Lung microvascular endothelial cell (primary cell): ENCODE results near the gene ITPR2. TPM values are rescaled to one million over a fixed set of nuclear protein-coding genes. Genes with fewer than 3 reads are reported as not detected.
"Not testable (repeated sequence)": the region's sequence is repeated elsewhere in the genome, so short reads cannot be mapped to it uniquely, and the experiment has no call there.

ENCODE experiments used
- DNase-seq, 2 donors: peaks; one replicate each; pipeline versions ENCODE4 v3.0.0 to v3.0.0-alpha.2; 2010; ENCODE audit warnings: low read depth in 2 of 2
- total RNA-seq: library from RNA; depleted of rRNA; stranded (reverse); fragments of >200 nt; gene quantifications from 2 replicates; pipeline ENCODE4 v1.2.1, GENCODE V29; 2014

Gene ITPR2
- total RNA-seq, 1 donor from 2014 or later = 14.5 TPM

DNA sequence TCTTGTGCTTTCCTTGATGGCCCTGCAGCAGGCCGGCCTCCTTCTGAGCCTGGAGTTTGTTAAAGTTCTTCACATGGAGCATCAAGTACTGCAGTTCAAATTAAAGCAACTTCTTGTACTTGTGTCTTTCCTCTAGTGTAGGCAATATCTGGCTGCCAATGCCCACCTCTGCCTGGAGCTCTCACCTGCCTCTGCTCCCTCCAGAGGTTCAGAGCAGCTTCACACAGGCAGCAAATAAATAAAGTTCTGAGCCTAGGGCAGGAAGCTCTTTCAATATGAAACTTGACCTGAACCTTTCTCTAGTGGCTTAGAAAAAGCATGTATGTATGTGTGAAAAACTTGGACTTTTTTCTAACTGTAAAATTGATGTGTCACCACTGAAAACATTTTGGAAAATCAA is 65.9 kb downstream of the ITPR2 start:
- peak in 1 of 2 donors; percentile 64 for DNase-seq

- DNase-seq = no peak
These were observed 70.8 kb downstream of the ITPR2 start for GRCh38 chr12:26762186-26762585.

- DNase-seq = no peak
These were observed 71.2 kb downstream of the ITPR2 start for GRCh38 chr12:26761775-26762174.

- no peak for DNase-seq
These were observed 72.2 kb downstream of the ITPR2 start for GRCh38 chr12:26760657-26761293.

- not testable (repeated sequence) for DNase-seq
These were observed 77.6 kb downstream of the ITPR2 start for GRCh38 chr12:26755362-26755761.

DNA sequence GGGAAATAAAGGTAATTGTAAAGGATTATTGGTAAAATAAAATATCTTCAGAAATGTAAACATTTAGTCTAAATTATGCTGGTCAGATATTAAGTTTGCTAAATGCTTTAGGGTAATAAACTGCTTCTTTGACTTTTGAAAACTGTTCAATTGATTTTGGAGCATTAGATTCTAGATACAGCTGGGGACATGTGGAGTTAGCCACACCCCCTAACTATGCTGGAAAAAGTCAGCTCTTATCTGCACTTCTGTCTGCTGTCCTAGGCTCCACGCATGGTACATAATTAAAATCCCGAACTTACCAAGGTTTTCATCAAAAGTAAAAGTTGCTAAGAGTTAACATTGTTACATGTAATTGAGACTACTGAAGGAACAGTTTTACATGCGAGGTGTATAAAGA is 78.8 kb downstream of the ITPR2 start:
- DNase-seq = no peak

DNA sequence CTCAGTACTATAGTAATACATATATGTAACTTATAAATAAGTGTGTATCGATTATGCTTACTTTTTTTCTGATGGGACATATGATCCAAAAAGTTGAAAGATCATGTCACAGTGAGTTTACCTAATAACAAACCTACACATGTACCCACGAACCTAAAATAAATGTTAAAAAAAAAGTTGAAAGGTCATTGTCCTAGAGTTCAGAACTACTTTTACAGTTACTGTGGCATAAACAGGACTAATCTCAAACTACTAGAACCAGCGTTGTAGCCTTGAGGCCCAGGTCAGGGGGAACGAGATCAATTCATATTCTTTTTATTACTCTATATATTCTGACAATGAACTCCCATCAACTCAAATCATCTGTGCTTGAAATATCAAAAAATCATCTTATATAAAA is 81.8 kb downstream of the ITPR2 start:
- no peak for DNase-seq

DNA sequence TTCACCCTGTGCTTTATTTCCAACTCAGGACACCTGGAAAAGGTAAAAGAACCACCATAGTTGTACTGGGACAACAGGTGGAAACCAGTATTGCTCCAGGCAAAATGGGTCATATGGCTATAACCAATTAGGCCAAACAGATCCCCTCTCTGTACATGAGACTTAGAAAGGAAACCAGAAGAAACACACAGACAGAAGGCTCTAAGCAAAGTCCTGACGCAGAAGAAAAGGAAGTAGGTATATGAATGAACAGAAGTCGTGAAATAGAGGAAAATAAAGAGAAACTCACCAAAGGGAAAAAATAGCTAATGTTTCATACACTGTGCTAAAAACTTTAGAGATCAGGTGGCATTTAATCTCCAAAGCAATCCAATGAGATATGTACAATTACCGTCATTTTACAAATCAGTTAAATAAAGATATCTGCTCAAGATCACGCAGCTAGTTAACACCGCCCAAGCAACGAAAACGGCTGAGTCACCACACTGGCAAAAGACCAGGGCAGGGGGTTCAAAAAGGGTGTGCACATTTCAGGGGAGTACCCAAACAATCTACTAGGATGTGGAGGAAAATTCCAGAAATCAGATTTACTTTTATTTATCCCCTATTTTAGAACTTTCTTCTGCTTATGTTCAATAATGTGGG is 82.3 kb downstream of the ITPR2 start:
- no peak for DNase-seq

- no peak for DNase-seq
These were observed 83.2 kb downstream of the ITPR2 start for GRCh38 chr12:26749781-26750180.

DNA sequence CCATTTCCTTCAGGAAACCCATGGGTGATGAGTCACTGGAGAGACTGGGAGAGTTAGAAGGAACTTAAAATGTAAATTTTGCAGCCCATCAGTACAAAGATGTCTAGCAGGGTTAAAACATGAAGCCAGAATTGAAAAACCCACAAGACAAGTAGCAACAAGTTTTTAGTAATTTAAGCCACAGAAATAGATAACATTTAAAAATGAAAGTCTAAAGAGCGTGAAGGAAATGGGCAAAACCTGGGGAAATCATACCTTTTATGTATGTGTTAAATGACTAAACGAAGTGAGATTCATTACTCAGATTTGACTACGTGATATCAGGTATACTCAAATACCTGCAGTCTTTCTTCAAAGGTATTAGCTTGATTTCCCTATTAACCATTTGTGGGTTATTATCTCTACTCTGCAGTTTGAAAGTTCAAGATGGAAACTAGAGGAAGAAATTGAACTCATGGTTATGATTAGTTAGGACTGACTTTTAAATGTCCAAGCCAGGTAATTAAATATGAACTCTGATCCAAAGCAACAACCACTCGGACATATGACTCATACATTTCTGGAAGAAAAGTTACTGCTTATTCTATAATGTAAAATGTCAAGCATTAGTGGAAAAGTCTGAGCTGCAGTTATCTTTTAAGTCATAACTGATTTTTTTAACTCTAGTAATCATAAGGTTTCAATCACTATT is 84.1 kb downstream of the ITPR2 start:
- DNase-seq = peak; percentile 23 to 87

- no peak for DNase-seq
These were observed 84.6 kb downstream of the ITPR2 start for GRCh38 chr12:26748412-26748740.

GRCh38 chr12:26746121-26746714 is 86.8 kb downstream of the ITPR2 start:
- peak in 1 of 2 donors; percentile 72 for DNase-seq

DNA sequence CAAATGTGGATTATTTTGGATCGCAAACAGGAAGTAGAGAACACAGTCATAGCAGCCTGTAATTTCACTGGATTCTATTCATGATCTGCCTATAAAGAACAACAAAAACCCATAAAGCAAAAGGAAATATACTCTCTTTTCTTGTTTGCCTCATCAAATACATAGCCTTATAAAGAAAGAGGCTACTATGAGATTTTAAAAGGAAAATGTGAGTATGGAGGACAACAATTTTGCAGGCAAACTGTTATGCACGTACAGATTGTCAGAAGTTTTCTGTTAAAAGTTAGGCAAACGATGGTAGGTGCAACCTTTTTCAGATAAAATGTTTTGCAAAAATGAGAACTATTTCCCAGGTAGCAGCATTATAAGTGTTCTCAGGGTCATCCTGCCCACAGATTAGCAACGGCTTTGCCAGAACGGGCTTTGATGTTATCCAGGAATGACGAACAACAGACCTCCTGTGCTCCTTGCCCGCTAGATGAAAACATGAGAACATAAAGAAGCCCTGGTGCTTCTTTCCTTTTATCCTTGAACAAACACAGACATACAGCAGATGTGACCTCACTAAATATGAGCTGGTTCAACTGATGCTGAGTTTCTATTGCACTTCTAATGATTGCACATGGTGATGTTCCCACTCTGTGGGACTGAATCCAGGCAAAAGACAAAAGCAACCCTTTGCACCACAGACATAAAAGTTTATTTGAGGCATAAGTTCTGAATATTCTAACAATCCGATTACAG is 88.1 kb downstream of the ITPR2 start:
- DNase-seq = no peak

- no peak for DNase-seq
These were observed 88.9 kb downstream of the ITPR2 start for GRCh38 chr12:26744042-26744626.

DNA sequence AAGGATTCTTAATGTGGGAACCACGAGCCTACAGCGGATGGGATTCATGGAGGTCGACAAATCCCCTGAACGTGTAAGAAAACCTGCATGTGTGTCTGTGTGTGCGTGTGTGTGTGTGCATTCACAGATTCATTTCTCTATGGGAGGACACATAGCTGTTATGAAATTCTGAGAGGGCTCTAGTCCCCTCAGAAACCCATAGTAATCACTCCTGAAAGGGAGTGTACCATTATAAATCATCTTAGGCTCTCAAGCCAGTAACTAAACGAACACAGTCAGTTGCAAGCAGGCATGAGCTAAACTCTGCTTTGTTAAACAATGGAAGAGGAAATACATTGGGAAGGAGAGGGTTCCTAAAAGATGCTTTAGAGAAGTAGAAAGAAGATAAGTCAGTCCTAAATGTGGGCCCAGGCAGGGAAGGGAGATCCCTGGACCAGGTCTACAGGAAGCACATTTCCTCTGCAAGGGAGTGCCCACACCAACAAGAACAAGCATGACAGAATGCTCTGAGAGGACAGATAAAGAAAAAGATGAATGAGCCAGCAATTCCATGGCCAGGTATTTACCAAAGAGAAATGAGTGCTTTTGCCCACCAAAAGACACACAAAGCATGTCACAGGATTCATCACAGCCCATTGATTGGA is 91.3 kb downstream of the ITPR2 start:
- DNase-seq = peak; percentile 26 to 39

GRCh38 chr12:26740991-26741390 is 92.0 kb downstream of the ITPR2 start:
- DNase-seq = peak in 1 of 2 donors; percentile 36

DNA sequence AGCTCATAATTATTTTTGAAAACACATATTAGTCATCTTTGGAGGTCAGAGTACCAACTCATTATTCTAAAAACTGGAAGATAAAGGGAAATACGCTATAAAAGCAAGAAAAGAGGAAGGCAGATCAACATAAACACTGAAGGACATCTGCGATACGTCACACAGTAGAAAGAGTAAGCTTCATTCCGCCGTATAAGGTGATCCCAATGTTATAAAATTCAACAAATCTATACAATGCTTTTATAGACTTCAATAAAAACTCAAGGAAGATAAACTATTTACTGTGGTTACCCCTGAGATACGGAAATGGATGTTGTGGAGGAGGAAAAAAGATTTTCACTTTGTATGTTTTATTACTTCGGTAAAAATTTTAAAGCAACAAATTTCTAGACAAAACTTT is 92.6 kb downstream of the ITPR2 start:
- DNase-seq = peak in 1 of 2 donors; percentile 32

- DNase-seq = no peak
These were observed 95.4 kb downstream of the ITPR2 start for GRCh38 chr12:26737487-26738030.

DNA sequence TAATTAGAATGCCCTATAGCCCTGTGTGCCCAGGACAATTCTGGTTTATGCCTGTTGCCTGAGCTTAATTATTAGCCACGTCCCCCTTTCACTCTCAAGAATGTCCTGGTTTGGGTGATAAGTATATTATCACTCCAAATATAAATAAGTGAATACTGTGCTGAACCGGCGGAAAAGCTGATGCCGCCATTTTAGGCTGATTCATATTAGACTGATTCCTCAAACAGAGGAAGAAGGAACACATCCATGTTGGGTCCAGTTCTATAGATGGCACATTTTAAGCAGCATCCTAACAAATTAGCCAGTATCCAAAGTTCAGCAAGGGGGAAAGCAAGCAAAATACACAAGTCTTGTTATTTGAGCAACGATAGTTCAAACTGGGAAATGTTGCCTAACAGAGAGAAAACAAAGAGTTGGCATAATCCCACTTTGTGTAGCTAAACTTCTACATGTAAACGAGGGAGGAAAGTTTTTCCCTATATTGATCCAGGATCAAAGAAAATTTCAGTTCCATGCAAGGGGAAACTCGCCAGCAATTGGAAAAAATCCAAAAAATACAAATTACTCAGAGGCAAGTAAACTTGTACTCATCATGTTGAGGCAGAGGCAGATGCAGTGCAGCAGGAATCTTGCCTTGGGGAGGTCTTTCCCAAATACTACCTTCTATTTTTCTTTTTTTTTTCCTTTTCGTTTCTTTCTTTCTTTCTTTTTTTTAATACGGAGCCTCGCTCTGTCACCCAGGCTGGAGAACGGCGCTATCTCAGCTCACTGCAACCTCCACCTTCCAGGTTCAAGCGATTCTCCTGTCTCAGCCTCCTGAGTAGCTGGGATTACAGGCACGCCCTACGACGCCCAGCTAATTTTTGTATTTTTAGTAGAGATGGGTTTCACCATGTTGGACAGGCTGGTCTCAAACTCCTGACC is 96.2 kb downstream of the ITPR2 start:
- peak in 1 of 2 donors; percentile 39 for DNase-seq

GRCh38 chr12:26735249-26735639 is 97.8 kb downstream of the ITPR2 start:
- no peak for DNase-seq
